Muscle of leg (tissue), 11 donors: Measurements from ENCODE around the gene STK24. TPM values are rescaled to one million over a fixed set of nuclear protein-coding genes. Genes with fewer than 3 reads are reported as not detected.

Experiments used
- DNase-seq: peaks from one replicate; pipeline ENCODE4 v3.0.0; 2013
- H3K27ac ChIP-seq: one replicate; pipeline ENCODE4 v1.5.1; 2013; ENCODE audit warnings: mild to moderate bottlenecking, low read length, control low read depth
- H3K27me3 ChIP-seq: one replicate; pipeline ENCODE4 v1.6.1; 2013; ENCODE audit warnings: low read length; ENCODE audit not compliant: control insufficient read depth, insufficient read depth
- H3K36me3 ChIP-seq: one replicate; pipeline ENCODE4 v1.6.1; 2013; ENCODE audit warnings: low read length; ENCODE audit not compliant: control insufficient read depth, insufficient read depth
- H3K4me1 ChIP-seq: one replicate; pipeline ENCODE4 v1.6.1; 2013; ENCODE audit warnings: low read length; ENCODE audit not compliant: control insufficient read depth, insufficient read depth
- H3K4me3 ChIP-seq: one replicate; pipeline ENCODE4 v1.5.1; 2013; ENCODE audit warnings: low read length, control low read depth
- H3K9me3 ChIP-seq: replicated peaks from 2 replicates; pipeline ENCODE4 v1.6.1; 2013; ENCODE audit warnings: low read depth, low read length; ENCODE audit not compliant: control insufficient read depth
- WGBS: methylation state at CpG from one replicate; pipeline ENCODE4 v1.1.5; 2013; ENCODE audit warnings: missing lambda C conversion rate; ENCODE audit not compliant: insufficient coverage; 5-methylcytosine and 5-hydroxymethylcytosine counted together
- polyA plus RNA-seq, 8 donors: library from polyadenylated mRNA; unstranded; fragments of 120-200 nt; gene quantifications; one replicate each; pipeline versions ENCODE4 v1.2.1 to v1.2.3, GENCODE V29; 2013; ENCODE audit warnings: inconsistent platforms in 1 of 8, low replicate concordance in 1 of 8; ENCODE audit not compliant: insufficient read length in 8 of 8, insufficient read depth in 1 of 8
- total RNA-seq: library from RNA; stranded (reverse); fragments of 120-200 nt; gene quantifications from one replicate; pipeline ENCODE4 v1.2.4, GENCODE V29; 2013

Gene STK24
- total and polyA plus RNA-seq, 9 donors: 36.2 to 61.8 (median 44.1) TPM

DNA sequence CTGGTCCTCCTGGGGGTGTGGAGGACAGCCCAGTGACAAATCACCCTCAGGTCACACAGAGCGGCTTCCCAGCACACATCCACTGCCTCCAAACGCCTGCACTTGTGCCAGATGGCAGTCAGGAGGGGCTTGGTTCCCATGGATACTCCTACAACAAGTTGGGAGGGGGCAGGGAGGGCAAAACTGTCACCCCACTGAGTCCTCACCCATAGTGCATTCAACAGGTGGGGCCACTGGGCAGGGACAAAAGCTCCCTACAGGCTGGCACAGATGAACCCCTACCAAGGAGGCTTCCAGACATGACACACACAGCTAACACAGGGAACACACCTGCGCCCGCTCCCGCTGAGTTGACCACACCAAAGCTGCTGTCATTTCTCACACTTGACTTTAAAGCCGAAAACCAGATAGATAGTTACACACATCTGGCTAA lies 120.5 kb downstream of the STK24 start:
- no peaks in the 10 kb centered on the region for H3K27me3 ChIP-seq
- DNase-seq: no peak
- H3K4me1 ChIP-seq: peaks cover 39% of the 10 kb centered on the region
- H3K9me3 ChIP-seq: no peaks in the 10 kb centered on the region
- H3K27ac ChIP-seq: no peak overlapping the region
- no peak overlapping the region for H3K4me3 ChIP-seq
- peaks cover 56% of the 10 kb centered on the region for H3K36me3 ChIP-seq
- 91% methylated on average over 5 of the region's 6 CpGs for WGBS

DNA sequence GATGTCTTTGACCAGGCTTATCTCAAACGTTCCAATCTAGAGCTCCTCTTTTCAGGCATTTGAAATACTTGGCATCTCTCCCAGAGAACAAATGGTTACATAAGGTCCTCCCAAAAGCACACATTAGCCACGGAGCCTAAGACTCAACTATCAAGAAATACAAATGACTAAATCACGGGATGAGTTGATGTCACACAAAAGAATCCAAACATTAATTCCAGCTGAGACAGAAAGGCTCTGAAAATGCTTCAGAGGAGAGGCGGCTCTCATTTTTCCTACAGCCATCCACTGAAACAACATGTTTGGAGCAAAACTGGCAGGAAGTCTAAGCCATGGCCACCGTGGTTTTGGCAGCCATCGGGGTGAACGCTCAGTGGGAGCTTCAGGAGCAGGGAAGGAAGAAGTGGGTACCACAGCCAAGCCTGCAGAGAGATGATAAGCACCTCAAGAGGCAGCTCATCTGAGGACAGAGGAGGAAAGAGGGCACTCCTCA lies 122.5 kb downstream of the STK24 start:
- no peaks in the 10 kb centered on the region for H3K27me3 ChIP-seq
- no peaks in the 10 kb centered on the region for H3K9me3 ChIP-seq
- H3K4me1 ChIP-seq: peaks cover 50% of the 10 kb centered on the region
- H3K36me3 ChIP-seq: peaks cover 48% of the 10 kb centered on the region
- 0% methylated on average over 1 of the region's 7 CpGs for WGBS
- H3K27ac ChIP-seq: peak overlapping the region; percentile 58
- H3K4me3 ChIP-seq: no peak overlapping the region
- peak; percentile 91 for DNase-seq

DNA sequence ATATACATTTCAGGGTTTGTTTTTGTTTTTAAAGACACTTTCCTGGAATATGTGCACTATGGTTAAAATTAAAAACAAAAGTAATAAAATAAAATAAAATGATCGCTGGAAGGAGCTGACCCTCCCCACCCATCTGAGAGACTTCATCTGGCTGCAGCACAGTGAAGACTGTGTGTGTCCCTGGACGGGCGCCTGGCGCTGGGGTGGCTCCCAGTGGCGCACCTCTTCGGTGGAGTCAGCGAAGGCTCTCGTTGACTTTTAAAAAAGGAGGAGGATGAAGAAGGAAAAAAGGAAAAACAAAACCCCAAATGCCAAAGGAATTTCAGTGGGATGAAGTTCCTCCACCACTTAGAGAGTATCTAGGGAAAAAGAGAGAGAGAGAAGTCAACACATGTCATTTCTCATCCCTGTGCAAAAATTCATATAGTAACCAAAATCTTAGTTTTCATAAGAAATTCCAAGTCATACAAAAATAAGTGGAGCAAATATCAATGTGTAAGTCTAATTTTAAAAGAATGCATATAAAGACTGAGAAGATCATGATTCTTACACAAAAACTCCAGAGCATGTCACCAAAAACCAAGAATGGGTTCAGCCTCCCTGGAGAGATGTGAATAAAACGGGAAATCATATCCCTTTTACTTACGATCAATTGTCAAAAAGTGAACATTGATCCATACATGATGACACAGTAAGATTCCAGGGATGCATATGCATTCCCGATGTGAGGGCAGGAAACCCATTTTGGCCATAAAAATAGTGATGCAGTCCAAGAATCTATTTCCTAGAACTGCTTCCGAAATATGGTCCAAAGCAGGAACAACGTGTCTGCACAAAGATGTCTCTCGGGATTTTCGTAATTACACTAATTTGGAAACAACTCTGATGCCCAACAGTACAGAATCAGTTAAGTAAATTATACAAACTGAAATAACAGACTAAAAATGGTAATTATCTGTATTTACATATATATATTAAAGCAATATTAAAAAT lies 123.8 kb downstream of the STK24 start:
- H3K9me3 ChIP-seq: no peaks in the 10 kb centered on the region
- peaks cover 53% of the 10 kb centered on the region for H3K4me1 ChIP-seq
- H3K27me3 ChIP-seq: no peaks in the 10 kb centered on the region
- H3K4me3 ChIP-seq: no peak overlapping the region
- H3K36me3 ChIP-seq: peaks cover 47% of the 10 kb centered on the region
- peak overlapping the region; percentile 10 for H3K27ac ChIP-seq
- no peak for DNase-seq
- 0% methylated on average over 1 of the region's 15 CpGs for WGBS

DNA sequence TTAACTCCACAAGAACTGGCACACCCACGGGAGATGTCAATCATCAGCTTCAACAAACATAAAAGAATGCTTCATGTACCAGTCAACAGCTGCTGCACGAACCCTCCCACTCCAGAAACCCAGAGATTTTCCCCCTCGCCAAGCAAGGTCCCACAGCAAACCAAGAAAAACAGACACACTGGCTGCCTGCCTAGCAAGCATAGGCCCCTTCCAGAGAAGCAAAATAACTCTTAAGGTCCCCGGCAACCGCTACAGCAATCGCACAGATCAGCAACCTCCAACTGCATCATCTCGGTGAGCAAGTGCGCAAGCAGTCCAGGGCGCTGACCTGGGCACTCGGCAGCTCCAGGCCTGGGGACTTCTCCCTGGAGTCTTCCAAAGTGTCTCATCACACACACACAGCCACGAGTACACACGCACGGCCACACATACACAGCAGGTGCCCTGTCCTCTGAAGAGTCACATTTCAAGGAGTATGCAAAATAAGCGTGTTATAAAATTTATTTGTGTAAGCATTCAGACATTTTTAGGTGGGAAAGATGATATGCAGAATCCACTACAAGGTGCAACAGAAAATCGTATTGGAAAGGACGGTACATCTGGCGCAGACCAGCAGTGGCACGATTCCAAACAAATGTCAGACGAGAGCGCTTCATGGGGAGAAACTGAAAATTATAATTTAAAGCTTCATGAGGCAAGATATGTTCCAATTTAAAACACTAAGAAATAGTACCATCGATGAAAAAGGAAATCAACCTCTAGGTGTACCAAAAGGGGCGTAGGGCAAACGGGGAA lies 125.0 kb downstream of the STK24 start:
- Histone ChIP-seq H3K9me3 (no peaks in the 10 kb centered on the region), H3K36me3 (peaks cover 49% of the 10 kb centered on the region), H3K27me3 (no peaks in the 10 kb centered on the region), H3K4me3 (no peak overlapping the region), H3K27ac (no peak overlapping the region), H3K4me1 (peaks cover 53% of the 10 kb centered on the region)
- WGBS: 18% methylated on average over 12 of the region's 23 CpGs
- peak; percentile 86 for DNase-seq

DNA sequence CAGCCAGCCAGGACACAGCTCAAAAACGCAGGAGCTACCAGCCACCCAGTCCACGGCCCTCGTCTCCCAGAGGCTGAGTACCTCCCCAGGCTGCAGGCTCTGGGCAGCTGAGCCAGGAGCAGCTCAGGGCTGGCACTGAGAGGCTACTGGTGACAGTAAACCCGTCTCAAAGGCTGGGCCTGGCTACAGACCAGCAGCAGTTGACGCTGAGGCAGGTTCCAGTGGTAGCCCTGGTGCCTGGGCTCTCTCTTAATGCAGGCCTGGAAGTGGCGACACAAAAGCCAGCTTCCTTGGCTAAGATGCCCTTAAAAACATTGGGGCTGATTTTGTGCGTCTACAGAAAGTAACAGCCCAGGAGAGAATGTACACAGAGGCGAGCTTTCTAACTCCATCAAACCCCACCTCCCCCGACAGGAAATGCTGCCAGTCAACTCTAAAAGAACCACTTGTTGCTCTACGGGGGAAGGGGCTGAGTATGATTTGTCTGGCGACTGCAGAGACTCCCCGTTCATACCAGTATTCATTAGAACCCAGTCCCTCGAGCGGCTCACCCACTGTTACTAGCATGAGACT lies 126.3 kb downstream of the STK24 start:
- peak; percentile 49 for DNase-seq
- H3K27ac ChIP-seq: no peak overlapping the region
- H3K27me3 ChIP-seq: no peaks in the 10 kb centered on the region
- H3K4me3 ChIP-seq: no peak overlapping the region
- H3K4me1 ChIP-seq: peaks cover 47% of the 10 kb centered on the region
- 58% methylated on average over 8 of the region's 14 CpGs for WGBS
- H3K36me3 ChIP-seq: peaks cover 51% of the 10 kb centered on the region
- H3K9me3 ChIP-seq: no peaks in the 10 kb centered on the region

DNA sequence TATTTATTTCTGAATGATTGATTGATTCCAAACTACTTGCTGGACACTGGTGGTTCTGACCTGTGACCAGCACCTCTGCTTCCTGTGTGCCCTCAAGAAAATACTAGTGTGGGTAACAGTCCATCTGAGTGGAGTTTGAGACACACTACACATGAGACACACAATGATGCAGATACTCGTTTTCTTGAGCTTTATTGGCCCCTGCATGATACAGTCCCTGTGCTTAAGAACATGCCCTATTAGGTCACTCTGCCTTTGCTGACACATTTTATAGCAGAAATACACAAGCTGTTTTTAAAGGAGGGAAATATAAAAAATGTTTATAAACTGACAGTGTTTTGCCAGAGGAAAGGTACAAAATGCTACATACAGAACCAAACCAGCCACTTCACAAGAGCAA lies 126.9 kb downstream of the STK24 start:
- DNase-seq: no peak
- WGBS: no CpG with 5 or more reads among the region's 1 CpG
- H3K4me3 ChIP-seq: no peak overlapping the region
- H3K27me3 ChIP-seq: no peaks in the 10 kb centered on the region
- H3K4me1 ChIP-seq: peaks cover 45% of the 10 kb centered on the region
- H3K27ac ChIP-seq: no peak overlapping the region
- H3K9me3 ChIP-seq: no peaks in the 10 kb centered on the region
- peaks cover 51% of the 10 kb centered on the region for H3K36me3 ChIP-seq

DNA sequence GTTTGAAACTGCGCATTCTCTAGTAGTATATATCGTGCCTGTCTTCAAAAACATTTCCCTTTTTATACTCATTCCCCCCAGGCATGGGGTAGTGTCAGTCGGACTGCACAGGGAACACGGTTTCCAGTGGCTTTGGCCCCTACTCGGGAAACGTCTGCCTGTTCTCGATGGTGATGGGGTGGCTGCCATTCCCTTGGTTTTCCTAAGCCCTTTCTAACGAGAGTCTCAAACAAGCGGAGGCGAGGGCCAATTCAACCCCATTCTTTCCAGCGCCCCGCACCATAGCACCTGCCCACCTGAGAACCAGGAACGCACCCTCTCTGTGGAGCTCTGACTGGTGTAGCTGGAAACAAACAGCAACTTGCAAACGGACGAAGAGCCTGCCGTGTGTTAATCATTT lies 127.6 kb downstream of the STK24 start:
- no peak overlapping the region for H3K27ac ChIP-seq
- H3K9me3 ChIP-seq: no peaks in the 10 kb centered on the region
- 82% methylated on average over 11 of the region's 16 CpGs for WGBS
- peaks cover 54% of the 10 kb centered on the region for H3K36me3 ChIP-seq
- no peak overlapping the region for H3K4me3 ChIP-seq
- no peak for DNase-seq
- peaks cover 39% of the 10 kb centered on the region for H3K4me1 ChIP-seq
- no peaks in the 10 kb centered on the region for H3K27me3 ChIP-seq

DNA sequence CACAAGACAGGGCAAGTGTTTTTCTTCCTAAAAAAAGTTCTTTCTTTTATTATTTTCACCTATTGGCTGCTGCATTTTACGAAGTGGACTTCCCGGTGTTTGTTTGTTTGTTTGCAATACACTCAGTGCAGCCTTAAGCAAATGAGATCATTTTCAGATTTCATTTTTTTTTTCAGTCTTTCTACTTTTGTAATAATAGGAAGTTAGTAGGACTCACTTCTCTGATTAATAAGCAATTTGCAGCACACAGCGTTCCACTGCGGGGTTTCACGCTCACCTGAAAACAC lies 128.3 kb downstream of the STK24 start:
- Histone ChIP-seq H3K9me3 (no peaks in the 10 kb centered on the region), H3K4me3 (no peak overlapping the region), H3K36me3 (peaks cover 55% of the 10 kb centered on the region), H3K27ac (no peak overlapping the region), H3K27me3 (no peaks in the 10 kb centered on the region), H3K4me1 (peaks cover 32% of the 10 kb centered on the region)
- no peak for DNase-seq
- no CpG with 5 or more reads among the region's 5 CpGs for WGBS

DNA sequence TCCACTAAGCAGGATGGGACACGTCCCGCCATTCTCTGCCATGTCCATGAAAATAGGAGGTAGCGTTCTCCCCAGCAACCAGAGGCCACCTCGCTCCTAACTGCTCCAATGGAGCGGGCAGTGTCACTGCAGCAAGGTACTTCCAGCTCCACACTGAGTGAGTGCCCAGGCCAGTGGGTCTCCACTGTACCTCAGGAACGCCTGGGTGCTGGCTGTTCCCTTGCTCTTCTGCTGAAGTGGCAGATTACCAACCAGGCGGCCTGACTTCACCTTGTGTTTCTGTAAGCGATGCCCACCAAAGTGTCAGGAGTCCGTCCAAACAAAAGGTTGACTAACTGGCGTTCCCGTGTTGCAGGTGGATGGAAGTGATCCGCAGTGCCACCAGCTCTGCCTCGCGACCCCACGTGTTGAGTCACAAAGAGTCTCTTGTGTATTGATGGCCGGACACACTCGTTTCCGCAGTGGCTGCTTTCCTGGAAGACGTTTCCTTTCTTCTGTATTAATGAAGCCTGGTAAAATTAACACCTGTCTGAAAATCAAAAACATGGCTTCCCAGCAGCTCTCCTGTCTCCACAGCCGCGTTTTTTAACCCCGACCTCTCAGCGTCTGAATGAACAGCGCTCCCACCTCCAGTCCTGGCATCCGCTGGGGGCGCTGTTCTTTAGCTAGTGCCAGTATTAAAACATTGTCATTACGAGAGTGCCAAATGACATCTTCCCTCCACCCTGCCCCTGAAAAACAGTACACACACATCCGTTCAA lies 128.8 kb downstream of the STK24 start:
- WGBS: 70% methylated on average over 24 of the region's 28 CpGs

More for the DNA sequence above, 128.8 kb downstream of the STK24 start:
- Histone ChIP-seq H3K4me3 (no peak overlapping the region), H3K27ac (no peak overlapping the region), H3K9me3 (no peaks in the 10 kb centered on the region), H3K27me3 (no peaks in the 10 kb centered on the region), H3K36me3 (peaks cover 58% of the 10 kb centered on the region), H3K4me1 (peaks cover 29% of the 10 kb centered on the region)
- DNase-seq: peak; percentile 49
